DMS 273 treated with DMSO at 0.1 percent for 48 hours (cell line): ENCODE results near the gene DDX52.
A peak's percentile ranks its signal among the peaks of the same experiment; 100 is the strongest.
"Not testable (repeated sequence)": the region's sequence is repeated elsewhere in the genome, so short reads cannot be mapped to it uniquely, and the experiment has no call there.

Source experiments
- DNase-seq: peaks from one replicate; lab custom pipeline; 2025; lab: John Stamatoyannopoulos, UW

Gene DDX52

GRCh38 chr17:37650419-37651003 lies 7.3 kb upstream of the DDX52 start:
- no peak for DNase-seq

- no peak for DNase-seq
Observed at GRCh38 chr17:37648555-37648954, 5.3 kb upstream of the DDX52 start.

GRCh38 chr17:37647856-37648255 lies 4.6 kb upstream of the DDX52 start:
- no peak for DNase-seq

GRCh38 chr17:37643869-37644268 lies 623 bp upstream of the DDX52 start:
- DNase-seq = no peak

GRCh38 chr17:37642681-37643080 lies 565 bp downstream of the DDX52 start:
- DNase-seq = no peak

- DNase-seq = no peak
Observed at GRCh38 chr17:37640015-37640414, 3.2 kb downstream of the DDX52 start.

GRCh38 chr17:37637956-37638355 lies 5.3 kb downstream of the DDX52 start:
- DNase-seq = no peak

- not testable (repeated sequence) for DNase-seq
Observed at GRCh38 chr17:37616430-37616829, 26.8 kb downstream of the DDX52 start.

- DNase-seq = no peak
Observed at GRCh38 chr17:37614823-37615222, 28.4 kb downstream of the DDX52 start.

GRCh38 chr17:37614391-37614790 lies 28.9 kb downstream of the DDX52 start:
- no peak for DNase-seq

GRCh38 chr17:37610971-37611370 lies 32.3 kb downstream of the DDX52 start:
- no peak for DNase-seq

GRCh38 chr17:37610041-37610420 lies 33.2 kb downstream of the DDX52 start:
- not testable (repeated sequence) for DNase-seq

- DNase-seq = peak; percentile 98
Observed at GRCh38 chr17:37609170-37610040, 33.8 kb downstream of the DDX52 start, which contains the start of gene SYNRG. TSS of gene SYNRG (minus strand) at chr17:37609418. CDS start at chr17:37609355, 63 bp downstream.

- no peak for DNase-seq
Observed at GRCh38 chr17:37608351-37609169, 34.7 kb downstream of the DDX52 start.

GRCh38 chr17:37607637-37608331 lies 35.5 kb downstream of the DDX52 start:
- no peak for DNase-seq

GRCh38 chr17:37605813-37606505 lies 37.3 kb downstream of the DDX52 start:
- DNase-seq = no peak

GRCh38 chr17:37605081-37605480 lies 38.2 kb downstream of the DDX52 start:
- no peak for DNase-seq

- DNase-seq = no peak
Observed at GRCh38 chr17:37604556-37604955, 38.7 kb downstream of the DDX52 start.

GRCh38 chr17:37598145-37598544 lies 45.1 kb downstream of the DDX52 start:
- no peak for DNase-seq

GRCh38 chr17:37592291-37592690 lies 51.0 kb downstream of the DDX52 start:
- no peak for DNase-seq

GRCh38 chr17:37585066-37585465 lies 58.2 kb downstream of the DDX52 start:
- no peak for DNase-seq
